IMR-90 (cell line): Measurements from ENCODE around the gene DYNC2H1.

Experiments
- CEBPB ChIP-seq: IDR thresholded peaks from 2 replicates; pipeline ENCODE4 v1.6.1; 2012; ENCODE audit warnings: low read depth, low read length, improper control_type of control experiment
- CTCF ChIP-seq: conservative IDR thresholded peaks from 2 replicates; pipeline ENCODE4 v1.5.1; 2012; ENCODE audit warnings: mild to moderate bottlenecking, low read depth, low read length, improper control_type of control experiment
- MXI1 ChIP-seq: IDR thresholded peaks from 2 replicates; pipeline ENCODE4 v1.6.1; 2012; ENCODE audit warnings: low read depth, mild to moderate bottlenecking, low read length, moderate library complexity, borderline replicate concordance
- POLR2A ChIP-seq: IDR thresholded peaks from 2 replicates; pipeline ENCODE4 v1.6.1; 2012; ENCODE audit warnings: mild to moderate bottlenecking, low read depth, low read length
- RAD21 ChIP-seq: IDR thresholded peaks from 2 replicates; pipeline ENCODE4 v1.6.1; 2012; ENCODE audit warnings: low read length, improper control_type of control experiment
- RFX5 ChIP-seq: IDR thresholded peaks from 2 replicates; pipeline ENCODE4 v1.8.0; 2012; ENCODE audit warnings: low read depth, mild to moderate bottlenecking, low read length, moderate library complexity
- SMC3 ChIP-seq: fragments of 150-350 bp; IDR thresholded peaks from 2 replicates; pipeline ENCODE4 v1.6.1; 2016; ENCODE audit warnings: low read depth, mild to moderate bottlenecking, antibody characterized with exemption, low read length, moderate library complexity
- USF2 ChIP-seq: fragments of 150-350 bp; IDR thresholded peaks from 2 replicates; pipeline ENCODE4 v1.6.1; 2017; ENCODE audit warnings: mild to moderate bottlenecking, antibody characterized with exemption, low read length, low read depth

- TF ChIP-seq RFX5 (no peak), SMC3 (no peak), CTCF (no peak), POLR2A (no peak), USF2 (no peak), MXI1 (no peak), CEBPB (no peak), RAD21 (no peak)
Observed at GRCh38 chr11:103281301-103281700, 172.1 kb downstream of the DYNC2H1 start.
